Measurements from ENCODE around the gene HIVEP3. TPM values are rescaled to one million over a fixed set of nuclear protein-coding genes. Genes with fewer than 3 reads are reported as not detected.

Gene HIVEP3
- total RNA-seq, 1 experiment from 2014 or later, result 3.1 TPM

DNA sequence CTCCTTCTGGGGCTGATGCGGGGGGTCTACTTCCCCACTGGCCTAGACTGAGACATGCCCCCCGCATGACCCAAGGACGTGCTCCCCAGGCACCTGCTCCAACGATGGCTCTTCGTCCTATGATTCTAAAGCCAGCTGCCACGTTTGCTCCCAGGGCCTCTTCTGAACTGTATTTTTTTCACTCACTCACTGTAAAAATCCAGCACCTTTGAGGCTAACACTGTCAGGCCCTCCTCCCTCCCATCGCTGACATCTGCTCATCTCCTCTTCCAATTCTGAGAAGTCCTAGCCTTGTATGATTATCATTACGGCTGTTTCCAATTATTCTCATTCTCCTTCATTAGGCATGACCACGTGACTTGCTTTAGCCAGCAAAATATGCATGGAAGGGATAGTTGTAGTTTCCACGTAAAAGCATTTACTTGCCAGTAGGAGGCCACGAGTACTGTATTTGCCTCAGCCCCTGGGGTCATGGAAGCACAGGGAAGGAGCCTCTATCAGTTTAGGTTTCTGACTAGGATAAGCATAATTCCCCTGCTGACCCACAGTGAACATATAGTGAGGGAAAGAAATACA, 415.1 kb downstream of the HIVEP3 start:
- ChIA-PET POLR2A (ENCODE audit: low non-redundant PET) (no interaction called here), CTCF (no interaction called here)
- Histone ChIP-seq H3K9me3 (ENCODE audit: low read depth, low read length, poor library complexity, severe bottlenecking) (no peaks in the 10 kb centered on the region), H3K27me3 (replicated peaks; ENCODE audit: insufficient read depth, low read depth, low read length, poor library complexity) (no peaks in the 10 kb centered on the region), H3K36me3 (ENCODE audit: insufficient read depth, low read length, poor library complexity, severe bottlenecking) (no peaks in the 10 kb centered on the region), H3K4me3 (ENCODE audit: low read depth, low read length, poor library complexity, severe bottlenecking) (no peak overlapping the region), H3K27ac (ENCODE audit: low read depth, low read length, poor library complexity, severe bottlenecking) (peak overlapping the region; percentile 3), H3K4me1 (ENCODE audit: insufficient read depth, low read length, poor library complexity, severe bottlenecking) (peaks cover 17% of the 10 kb centered on the region)
- intact Hi-C loops (cut with micrococcal nuclease; ENCODE audit: unreplicated experiment), result no loop called here
- no TSS peak for BruUV-seq (replicated peaks)
- DNase-seq (ENCODE audit: low spot score), result peak; percentile 69
- TF ChIP-seq EZH2 (IDR thresholded peaks at IDR 0.05; ENCODE audit: borderline replicate concordance, low read depth, low read length, poor library complexity, severe bottlenecking) (no peak), CTCF (conservative IDR thresholded peaks at IDR 0.05; ENCODE audit: low read depth, low read length) (peak; percentile 48; the same call in 1 of the 2 replicates)

DNA sequence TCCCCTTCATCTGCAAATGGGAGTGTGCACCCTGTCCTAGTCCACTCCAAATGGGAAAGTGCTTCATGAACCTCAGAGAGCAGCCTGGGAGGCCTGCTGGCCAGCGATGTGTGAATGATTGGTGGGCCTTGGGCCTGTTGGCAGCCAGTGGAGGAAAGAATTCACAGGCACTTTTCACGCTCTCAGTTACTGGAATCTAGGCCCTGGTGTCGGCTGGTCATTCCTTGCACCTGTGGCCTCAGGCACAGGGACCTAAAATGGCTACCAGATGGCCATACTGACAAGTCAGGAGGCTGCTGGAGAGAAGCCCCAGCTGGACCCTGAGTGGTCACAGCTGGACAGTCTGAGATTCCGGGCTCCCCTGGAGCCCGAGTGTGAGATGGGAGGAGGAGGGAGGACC, 415.8 kb downstream of the HIVEP3 start:
- peak overlapping the region; percentile 3 for H3K27ac ChIP-seq (ENCODE audit: low read depth, low read length, poor library complexity, severe bottlenecking)
- CTCF ChIA-PET, result no interaction called here
- intact Hi-C loops (cut with micrococcal nuclease; ENCODE audit: unreplicated experiment), result no loop called here
- peaks cover 17% of the 10 kb centered on the region for H3K4me1 ChIP-seq (ENCODE audit: insufficient read depth, low read length, poor library complexity, severe bottlenecking)
- no peak overlapping the region for H3K4me3 ChIP-seq (ENCODE audit: low read depth, low read length, poor library complexity, severe bottlenecking)
- BruUV-seq (replicated peaks), result no TSS peak
- H3K9me3 ChIP-seq (ENCODE audit: low read depth, low read length, poor library complexity, severe bottlenecking), result no peaks in the 10 kb centered on the region
- H3K36me3 ChIP-seq (ENCODE audit: insufficient read depth, low read length, poor library complexity, severe bottlenecking), result no peaks in the 10 kb centered on the region
- no peak for DNase-seq (ENCODE audit: low spot score)
- TF ChIP-seq CTCF (conservative IDR thresholded peaks at IDR 0.05; ENCODE audit: low read depth, low read length), result no peak
- no peak for TF ChIP-seq EZH2 (IDR thresholded peaks at IDR 0.05; ENCODE audit: borderline replicate concordance, low read depth, low read length, poor library complexity, severe bottlenecking)
- POLR2A ChIA-PET (ENCODE audit: low non-redundant PET), result no interaction called here
- H3K27me3 ChIP-seq (replicated peaks; ENCODE audit: insufficient read depth, low read depth, low read length, poor library complexity), result no peaks in the 10 kb centered on the region

DNA sequence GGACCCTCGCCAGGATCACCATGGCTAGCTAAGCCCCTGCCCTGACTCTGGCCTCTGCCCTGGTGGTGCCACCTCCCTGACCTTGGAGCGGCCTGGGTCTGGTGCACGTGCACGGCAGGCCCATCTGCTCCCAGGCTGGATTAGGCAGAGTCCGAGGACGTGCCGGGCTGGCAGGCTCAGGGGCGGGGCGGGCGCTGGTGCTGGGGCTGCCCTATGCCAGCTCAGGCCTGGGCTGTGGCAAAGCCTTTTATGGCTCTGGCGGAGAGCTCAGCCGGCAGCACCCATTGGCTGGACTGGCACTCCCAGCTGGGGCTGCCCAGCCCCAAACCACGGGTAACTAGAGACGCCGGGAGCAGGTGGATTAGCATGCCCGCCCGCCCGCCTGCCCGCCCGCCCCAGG, 417.1 kb downstream of the HIVEP3 start:
- no peaks in the 10 kb centered on the region for H3K9me3 ChIP-seq (ENCODE audit: low read depth, low read length, poor library complexity, severe bottlenecking)
- ChIA-PET CTCF (no interaction called here), POLR2A (ENCODE audit: low non-redundant PET) (interaction anchor here (0.6 kb wide), 1 partner anchor 1181 kb away, joined by 3 read pairs; the partner anchor contains the start of gene YBX1)
- no peaks in the 10 kb centered on the region for H3K36me3 ChIP-seq (ENCODE audit: insufficient read depth, low read length, poor library complexity, severe bottlenecking)
- peaks cover 24% of the 10 kb centered on the region for H3K4me1 ChIP-seq (ENCODE audit: insufficient read depth, low read length, poor library complexity, severe bottlenecking)
- BruUV-seq (replicated peaks), result no TSS peak
- no peaks in the 10 kb centered on the region for H3K27me3 ChIP-seq (replicated peaks; ENCODE audit: insufficient read depth, low read depth, low read length, poor library complexity)
- H3K27ac ChIP-seq (ENCODE audit: low read depth, low read length, poor library complexity, severe bottlenecking), result no peak overlapping the region
- TF ChIP-seq CTCF (conservative IDR thresholded peaks at IDR 0.05; ENCODE audit: low read depth, low read length), result no peak
- no peak for TF ChIP-seq EZH2 (IDR thresholded peaks at IDR 0.05; ENCODE audit: borderline replicate concordance, low read depth, low read length, poor library complexity, severe bottlenecking)
- intact Hi-C loops (cut with micrococcal nuclease; ENCODE audit: unreplicated experiment), result no loop called here
- no peak for DNase-seq (ENCODE audit: low spot score)
- no peak overlapping the region for H3K4me3 ChIP-seq (ENCODE audit: low read depth, low read length, poor library complexity, severe bottlenecking)
